GM18505 (cell line): ENCODE measurements around the gene TNPO1.
"Not testable (repeated sequence)": the region's sequence is repeated elsewhere in the genome, so short reads cannot be mapped to it uniquely, and the experiment has no call there.

Experiments
- ATAC-seq: cut with Tn5 transposase; IDR thresholded peaks from one replicate; pipeline ENCODE4 v1.9.1; 2021; ENCODE audit not compliant: unreplicated experiment
- POLR2A ChIP-seq: IDR thresholded peaks from 4 replicates; pipeline ENCODE4 v1.6.1; 2011; ENCODE audit warnings: borderline replicate concordance; ENCODE audit not compliant: insufficient read depth, insufficient read length; ENCODE audit errors: extremely low read depth

The TNPO1 gene

DNA sequence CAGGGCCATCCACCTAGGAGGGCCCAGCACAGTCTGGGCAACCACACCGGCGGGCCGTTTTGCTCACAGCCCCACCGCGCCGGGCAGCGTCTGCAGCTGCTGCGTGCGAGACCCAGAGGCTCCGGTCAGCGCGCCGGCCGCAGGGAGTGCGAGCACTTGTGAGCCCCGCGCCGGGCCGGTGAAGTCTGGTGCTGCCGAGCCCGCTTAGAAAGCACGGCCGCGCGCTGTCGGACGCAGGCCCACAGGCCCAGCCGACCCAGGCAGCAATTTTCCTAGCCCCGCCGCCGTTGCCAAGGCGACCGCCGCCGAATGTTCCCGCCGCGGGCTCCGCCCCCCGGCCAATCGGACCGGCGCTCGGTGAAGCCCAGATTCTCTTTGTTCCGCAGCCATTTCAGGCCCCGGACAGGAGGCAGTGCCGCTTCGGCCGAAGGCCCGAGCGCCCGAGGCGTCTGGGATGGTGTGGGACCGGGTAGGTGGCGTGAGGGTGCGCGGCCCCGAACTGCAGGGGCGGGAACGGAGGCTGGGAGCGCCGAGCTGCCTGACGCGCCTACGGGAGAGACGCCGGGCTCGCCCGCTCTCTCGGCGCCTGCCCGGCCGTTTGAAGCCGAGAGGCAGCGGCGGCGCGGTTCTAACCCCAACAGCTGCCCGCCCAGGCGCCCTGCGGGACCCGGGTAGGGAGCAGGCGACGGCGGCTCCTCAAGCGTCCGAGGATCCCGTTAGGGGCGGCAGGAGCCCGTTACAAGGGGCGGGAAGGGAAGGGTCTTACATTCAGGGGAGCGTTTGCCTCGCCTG is at the start of gene TNPO1:
Gene TNPO1, plus strand, starts transcription at position 378 of the 792 bp plus-strand sequence. Its CDS starts 77 bp downstream, at position 455.
- TF ChIP-seq POLR2A: peak; percentile 94
- ATAC-seq: peak; percentile 82

DNA sequence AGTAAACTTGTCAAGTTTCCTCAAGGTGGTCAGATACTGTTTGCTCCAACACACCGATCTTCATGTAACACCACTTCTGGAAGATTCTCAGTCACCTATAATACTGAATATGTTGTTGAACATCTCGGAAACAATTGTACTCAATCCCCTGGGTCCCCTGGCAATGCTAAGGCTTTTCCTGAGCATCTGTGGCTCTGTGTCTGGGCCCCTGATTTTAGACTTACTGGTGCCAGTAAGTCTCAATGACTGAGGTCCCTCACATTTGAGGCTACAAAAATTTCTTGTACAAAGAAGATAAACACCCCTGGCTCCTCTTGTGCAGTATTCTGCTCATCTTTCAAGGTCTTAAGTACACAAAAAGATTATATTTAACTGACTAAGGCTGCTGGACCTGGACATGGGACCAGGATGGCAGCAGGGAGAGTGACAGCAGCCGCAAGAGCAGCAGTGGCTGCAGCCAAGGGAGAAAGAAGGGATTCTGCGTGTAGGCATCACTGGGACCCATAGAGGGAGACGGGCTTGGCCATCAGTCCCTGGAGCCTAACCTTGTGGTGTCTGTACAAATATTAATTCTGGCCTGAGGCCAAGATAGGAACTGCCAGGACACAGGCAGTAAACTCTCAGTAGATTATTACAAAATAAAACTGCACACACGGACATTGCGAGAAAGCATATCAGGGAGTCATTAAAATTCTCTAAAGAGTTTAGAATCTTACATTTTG is 49.0 kb upstream of the TNPO1 start:
- TF ChIP-seq POLR2A: no peak
- ATAC-seq: no peak

DNA sequence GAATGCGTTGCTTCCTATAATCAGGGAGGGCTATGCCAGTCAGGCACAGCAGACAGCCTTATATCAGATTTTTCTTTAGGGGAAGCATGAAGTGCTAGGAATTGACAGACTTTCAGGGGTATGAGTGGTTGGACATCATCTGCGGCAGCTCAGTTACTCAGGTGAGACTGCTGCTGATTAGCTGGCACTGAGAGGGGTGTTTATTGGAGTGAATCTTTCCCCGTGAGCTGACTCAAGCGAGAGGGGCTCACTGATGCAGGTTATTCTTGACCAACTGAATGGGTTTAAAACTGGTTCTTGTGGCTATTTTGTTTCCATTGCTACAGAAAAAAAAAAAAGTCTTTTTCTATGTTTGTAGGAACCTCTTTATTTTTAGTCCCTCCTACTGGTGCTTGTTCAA is 46.2 kb upstream of the TNPO1 start:
- no peak for TF ChIP-seq POLR2A
- ATAC-seq: no peak

DNA sequence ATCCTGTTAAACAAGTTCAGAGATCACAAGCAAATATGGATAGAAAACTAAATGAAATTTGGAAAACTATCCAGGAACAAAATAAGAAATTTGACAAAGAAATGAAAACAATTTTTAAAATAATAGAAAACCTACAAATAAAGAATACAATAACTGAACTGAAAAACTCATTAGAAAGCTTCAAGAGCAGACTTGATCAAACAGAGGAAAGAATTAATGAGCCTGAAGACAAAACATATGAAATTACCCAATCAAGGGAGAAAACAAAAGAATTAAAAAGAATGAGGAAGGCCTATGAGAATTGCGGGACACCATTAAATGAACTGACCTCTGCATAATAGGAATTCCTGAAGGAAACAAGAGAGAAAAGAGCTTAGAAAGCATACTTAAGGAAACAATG is 39.8 kb upstream of the TNPO1 start:
- no peak for TF ChIP-seq POLR2A
- no peak for ATAC-seq

DNA sequence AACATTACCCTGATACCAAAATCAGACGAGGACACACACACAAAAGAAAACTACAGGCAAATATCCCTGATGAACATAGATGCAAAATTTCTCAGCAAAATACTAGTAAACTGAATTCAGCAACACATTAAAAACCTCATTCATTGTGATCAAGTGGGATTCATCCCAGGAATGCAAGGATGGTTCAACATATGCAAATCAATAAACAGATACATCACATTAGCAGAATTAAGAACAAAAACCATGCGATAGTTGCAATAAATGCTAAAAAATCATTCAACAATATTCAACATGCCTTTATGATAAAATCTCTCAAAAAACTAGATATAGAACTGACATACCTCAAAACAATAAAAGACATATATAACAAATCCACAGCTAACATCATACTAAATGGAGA is 36.9 kb upstream of the TNPO1 start:
- no peak for ATAC-seq
- TF ChIP-seq POLR2A: no peak

DNA sequence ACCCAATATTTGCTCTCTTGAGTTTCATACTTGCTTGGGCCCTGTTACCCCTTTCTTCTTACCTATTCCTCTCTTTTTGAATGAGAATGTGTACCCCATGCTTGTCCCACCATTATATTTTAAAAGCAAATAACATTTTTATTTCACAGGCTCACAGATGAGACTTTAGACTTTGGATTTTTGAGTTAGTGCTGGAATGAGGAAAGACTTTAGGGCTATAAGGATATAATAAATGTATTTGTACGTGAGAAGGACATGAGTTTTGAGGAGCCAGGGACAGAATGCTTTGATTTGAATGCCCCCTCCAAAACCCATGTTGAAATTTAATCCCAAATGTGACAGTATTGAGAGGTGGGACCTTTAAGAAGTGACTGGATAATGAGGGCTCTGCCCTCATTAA is 33.1 kb upstream of the TNPO1 start:
- TF ChIP-seq POLR2A: no peak
- no peak for ATAC-seq

DNA sequence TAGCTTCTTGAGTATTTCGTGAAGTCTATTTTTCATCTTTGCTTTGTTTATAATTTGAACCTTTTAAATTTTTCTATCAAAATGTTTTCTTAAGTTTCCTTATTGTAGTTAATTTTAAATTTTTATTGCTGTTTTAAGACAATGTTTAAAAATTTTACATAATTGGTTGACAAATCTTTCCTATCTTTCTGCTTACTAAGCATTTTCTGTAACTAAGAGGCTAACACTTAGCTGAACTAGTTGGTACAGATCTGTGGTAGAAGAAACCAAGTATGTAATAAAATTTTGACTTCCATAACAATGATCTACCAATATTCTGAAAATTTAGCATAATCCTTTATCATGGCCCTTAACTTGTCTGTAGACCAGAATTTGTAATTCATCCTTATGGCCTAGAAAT is 32.3 kb upstream of the TNPO1 start:
- TF ChIP-seq POLR2A: no peak
- ATAC-seq: no peak

DNA sequence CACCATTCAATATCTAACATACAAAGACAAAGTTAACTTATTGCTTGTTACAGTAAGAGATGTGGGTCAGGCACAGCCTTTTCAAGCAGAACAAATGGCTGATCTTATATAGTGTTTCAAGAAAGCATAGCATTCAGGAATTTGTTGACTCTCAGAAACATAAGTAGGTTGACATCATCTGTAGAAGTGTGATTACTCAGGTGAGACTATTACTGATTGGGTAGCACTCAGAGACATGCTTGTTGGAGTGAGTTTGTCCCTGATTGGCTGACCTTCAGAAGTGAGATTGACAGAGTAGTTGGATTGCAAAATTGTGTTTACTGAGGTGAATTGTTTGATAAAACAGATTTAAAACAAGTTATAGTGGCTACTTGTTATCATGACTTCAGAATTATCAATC is 30.7 kb upstream of the TNPO1 start:
- ATAC-seq: no peak
- TF ChIP-seq POLR2A: no peak

DNA sequence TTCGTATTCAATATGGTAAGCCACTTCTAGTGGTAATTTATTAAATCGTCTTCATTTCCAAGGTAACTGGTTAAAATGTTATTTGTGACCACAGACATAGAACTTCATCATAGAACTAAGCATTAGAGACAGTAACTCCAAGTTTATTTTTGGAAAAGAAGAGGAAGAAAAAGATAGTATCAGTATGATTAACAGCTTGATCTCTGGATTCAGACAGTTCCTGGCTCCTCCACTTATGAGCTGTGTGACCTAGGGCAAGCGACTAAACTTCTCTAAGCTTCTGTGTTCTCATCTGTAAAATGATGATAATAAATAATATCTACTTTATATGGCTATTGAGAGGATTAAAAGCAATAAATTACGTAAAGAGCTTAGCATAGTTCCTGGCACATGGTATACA is 29.8 kb upstream of the TNPO1 start:
- TF ChIP-seq POLR2A: no peak
- ATAC-seq: no peak

DNA sequence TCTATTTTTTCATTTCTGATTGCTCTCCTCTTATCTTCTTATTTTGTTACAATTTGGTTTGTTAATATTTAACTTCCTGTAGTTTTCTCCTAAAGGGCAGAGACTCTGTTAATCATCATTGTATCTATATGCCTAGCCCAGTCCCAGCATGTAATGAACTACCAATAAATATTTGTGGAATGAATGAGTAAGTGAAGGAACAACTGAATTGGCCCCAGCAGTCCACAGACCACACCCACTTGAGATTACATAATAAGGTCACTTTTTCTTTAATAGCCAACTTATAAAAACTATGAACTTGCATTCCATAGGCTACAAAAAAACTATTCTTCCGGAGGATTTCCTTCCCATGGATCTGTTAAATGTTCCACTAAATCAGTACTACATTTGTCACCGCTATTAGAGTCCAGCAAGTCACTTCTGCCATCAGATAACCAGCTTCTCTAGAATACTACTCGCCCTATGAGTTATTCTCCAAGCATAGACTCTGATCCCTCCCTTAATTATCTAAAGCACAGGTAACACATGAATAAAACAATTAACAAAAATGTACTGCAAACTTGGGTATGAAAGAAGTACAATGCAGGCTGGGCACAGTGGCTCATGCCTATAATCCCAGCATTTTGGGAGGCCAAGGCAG is 27.5 kb upstream of the TNPO1 start:
- no peak for ATAC-seq
- TF ChIP-seq POLR2A: no peak

DNA sequence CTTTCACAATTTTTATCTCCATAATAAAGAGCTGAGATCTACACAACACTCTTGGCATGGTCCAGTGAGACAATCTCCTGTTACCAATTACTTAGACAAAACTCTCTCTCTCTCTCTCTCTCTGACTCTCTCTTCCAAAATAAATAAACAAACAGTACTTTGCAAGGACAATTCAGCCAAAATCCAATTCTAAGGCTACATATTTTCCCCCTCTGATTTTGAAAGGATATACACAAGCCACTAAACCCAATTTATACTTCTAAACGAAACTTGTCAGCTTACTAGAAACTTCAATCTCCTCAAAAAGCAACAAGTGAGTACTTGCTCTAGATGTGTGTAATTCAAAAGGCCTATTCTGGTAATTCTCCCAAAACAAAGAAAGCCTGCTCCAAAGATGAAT is 26.3 kb upstream of the TNPO1 start:
- no peak for ATAC-seq
- TF ChIP-seq POLR2A: no peak

DNA sequence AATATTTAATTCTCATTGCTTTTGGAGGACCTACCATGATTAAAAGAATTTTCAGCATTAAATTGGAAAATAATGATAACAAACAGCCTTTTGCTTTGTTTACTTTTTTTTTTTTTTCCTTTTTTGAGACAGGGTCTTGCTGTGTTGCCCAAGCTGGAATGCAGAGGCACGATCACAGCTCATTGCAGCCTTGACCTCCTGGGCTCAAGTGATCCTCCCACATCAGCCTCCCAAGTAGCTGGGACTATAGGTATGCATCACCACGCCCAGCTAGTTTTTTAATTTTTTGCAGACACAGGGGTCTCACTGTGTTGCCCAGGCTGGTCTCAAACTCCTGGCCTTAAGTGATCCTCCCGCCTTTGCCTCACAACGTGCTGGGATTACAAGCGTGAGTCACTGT is 23.8 kb upstream of the TNPO1 start:
- not testable (repeated sequence) for ATAC-seq

DNA sequence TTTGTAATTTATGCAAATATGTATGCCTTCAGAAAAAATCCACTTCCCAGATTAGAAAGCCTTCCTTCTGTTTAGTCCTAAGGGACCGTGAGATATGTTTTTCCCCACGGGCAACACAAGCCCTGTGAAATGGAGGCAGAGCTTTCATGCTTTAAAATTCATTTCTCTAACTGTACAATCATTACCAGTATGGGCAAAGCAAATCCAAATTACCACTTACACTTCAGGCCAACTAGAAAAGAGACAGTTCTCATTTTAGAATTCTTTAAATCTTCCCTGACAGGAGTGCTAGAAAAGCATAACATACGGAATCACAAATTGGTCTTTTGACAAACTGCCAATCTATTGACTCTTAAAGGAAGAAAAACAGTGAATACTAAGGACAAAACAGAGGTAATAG is 20.5 kb upstream of the TNPO1 start:
- ATAC-seq: no peak
- no peak for TF ChIP-seq POLR2A

DNA sequence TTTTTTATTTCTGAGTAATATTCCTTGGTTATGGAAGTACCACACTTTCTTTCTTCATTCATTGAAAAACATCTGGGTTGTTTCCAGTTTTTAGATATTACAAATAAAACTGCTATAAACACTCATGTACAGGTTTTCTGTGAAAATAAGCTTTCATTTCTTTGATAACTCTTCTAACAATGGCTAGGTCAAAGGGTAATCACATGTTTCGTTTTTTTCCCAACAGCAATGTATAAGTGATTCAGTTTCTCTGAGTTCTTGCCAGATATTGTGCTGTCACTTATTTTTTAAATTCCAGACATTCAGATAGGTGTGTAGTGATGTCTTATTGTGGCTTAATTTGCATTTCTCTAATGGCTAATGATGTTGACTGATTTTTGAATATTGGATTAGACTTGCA is 16.7 kb upstream of the TNPO1 start:
- no peak for TF ChIP-seq POLR2A
- no peak for ATAC-seq

DNA sequence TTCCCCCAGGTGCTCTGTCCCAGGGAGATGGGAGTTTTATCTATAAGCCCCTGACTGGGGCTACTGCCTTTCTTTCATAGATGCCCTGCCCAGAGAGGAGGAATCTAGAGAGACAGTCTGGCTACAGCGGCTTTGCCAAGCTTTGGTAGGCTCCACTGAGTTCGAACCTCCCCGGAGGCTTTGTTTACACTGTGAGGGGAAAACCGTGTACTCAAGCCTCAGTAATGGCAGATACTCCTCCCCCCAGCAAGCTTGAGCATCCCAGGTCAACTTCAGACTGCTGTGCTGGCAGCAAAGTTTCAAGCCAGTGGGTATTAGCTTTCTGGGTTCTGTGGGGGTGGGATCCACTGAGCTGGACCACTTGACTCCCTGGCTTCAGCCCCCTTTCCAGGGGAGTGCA is 7.8 kb upstream of the TNPO1 start:
- not testable (repeated sequence) for ATAC-seq

DNA sequence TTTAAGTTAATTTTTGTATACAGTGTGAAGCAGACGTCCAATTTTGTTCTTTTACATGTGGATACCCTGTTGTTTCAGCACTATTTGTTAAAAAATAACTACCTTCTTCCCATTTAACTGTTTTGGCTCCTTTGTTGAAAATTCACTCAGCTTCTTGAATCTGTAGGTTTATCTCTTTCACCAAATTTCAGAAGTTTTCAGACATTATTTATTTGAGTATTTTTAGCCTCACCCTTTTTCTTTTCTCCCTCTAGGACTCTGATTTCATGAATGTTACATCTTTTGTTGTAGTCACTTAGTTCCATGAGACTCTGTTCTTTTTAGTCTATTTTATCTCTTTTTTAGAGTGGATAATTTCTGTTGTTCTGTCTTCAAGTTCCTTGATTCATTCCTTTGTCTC is 4.6 kb upstream of the TNPO1 start:
- ATAC-seq: no peak
- no peak for TF ChIP-seq POLR2A
